Esophagus (tissue), 2 donors: ENCODE measurements around the gene WDR5. TPM values are rescaled to one million over a fixed set of nuclear protein-coding genes. Genes with fewer than 3 reads are reported as not detected.

Experiments used
- H3K27ac ChIP-seq, 2 donors: one replicate each; pipeline ENCODE4 v1.5.1; 2013; ENCODE audit warnings: low read depth in 2 of 2, mild to moderate bottlenecking in 2 of 2, inconsistent platforms in 1 of 2, low read length in 1 of 2, moderate library complexity in 1 of 2
- H3K27me3 ChIP-seq, 2 donors: one replicate each; pipeline ENCODE4 v1.6.1; 2013; ENCODE audit warnings: low read length in 2 of 2, control low read depth in 1 of 2, mild to moderate bottlenecking in 1 of 2; ENCODE audit not compliant: insufficient read depth in 2 of 2, control insufficient read depth in 1 of 2
- H3K36me3 ChIP-seq, 2 donors: one replicate each; pipeline ENCODE4 v1.6.1; 2013; ENCODE audit warnings: low read length in 1 of 2; ENCODE audit not compliant: control insufficient read depth in 2 of 2, insufficient read depth in 2 of 2
- H3K4me1 ChIP-seq, 2 donors: one replicate each; pipeline ENCODE4 v1.6.1; 2013; ENCODE audit warnings: low read length in 1 of 2; ENCODE audit not compliant: control insufficient read depth in 2 of 2, insufficient read depth in 2 of 2
- H3K4me3 ChIP-seq, 2 donors: one replicate each; pipeline ENCODE4 v1.5.1; 2013; ENCODE audit warnings: low read length in 2 of 2, mild to moderate bottlenecking in 2 of 2, low read depth in 1 of 2, moderate library complexity in 1 of 2
- H3K9me3 ChIP-seq, 2 donors: one replicate each; pipeline ENCODE4 v1.6.1; 2013; ENCODE audit warnings: mild to moderate bottlenecking in 2 of 2, low read depth in 1 of 2, low read length in 1 of 2, moderate library complexity in 1 of 2; ENCODE audit not compliant: control insufficient read depth in 2 of 2, insufficient read depth in 1 of 2
- WGBS, 2 donors: extraction: QIAGEN DNeasy Blood & Tissue Kit; methylation state at CpG; one replicate each; pipeline ENCODE4 v1.1.7; 2013; 5-methylcytosine and 5-hydroxymethylcytosine counted together
- polyA plus RNA-seq, 2 donors: library from polyadenylated mRNA; stranded (reverse); fragments of 200-250 nt; gene quantifications; one replicate each; pipeline ENCODE4 v1.2.3, GENCODE V29; 2013
- donor health status: healthy with polysubstance abuse.
- donor health status: Bipolar disorder and iron deficiency.

Gene WDR5
- polyA plus RNA-seq, 2 donors: 17.3 to 21.1 TPM

DNA sequence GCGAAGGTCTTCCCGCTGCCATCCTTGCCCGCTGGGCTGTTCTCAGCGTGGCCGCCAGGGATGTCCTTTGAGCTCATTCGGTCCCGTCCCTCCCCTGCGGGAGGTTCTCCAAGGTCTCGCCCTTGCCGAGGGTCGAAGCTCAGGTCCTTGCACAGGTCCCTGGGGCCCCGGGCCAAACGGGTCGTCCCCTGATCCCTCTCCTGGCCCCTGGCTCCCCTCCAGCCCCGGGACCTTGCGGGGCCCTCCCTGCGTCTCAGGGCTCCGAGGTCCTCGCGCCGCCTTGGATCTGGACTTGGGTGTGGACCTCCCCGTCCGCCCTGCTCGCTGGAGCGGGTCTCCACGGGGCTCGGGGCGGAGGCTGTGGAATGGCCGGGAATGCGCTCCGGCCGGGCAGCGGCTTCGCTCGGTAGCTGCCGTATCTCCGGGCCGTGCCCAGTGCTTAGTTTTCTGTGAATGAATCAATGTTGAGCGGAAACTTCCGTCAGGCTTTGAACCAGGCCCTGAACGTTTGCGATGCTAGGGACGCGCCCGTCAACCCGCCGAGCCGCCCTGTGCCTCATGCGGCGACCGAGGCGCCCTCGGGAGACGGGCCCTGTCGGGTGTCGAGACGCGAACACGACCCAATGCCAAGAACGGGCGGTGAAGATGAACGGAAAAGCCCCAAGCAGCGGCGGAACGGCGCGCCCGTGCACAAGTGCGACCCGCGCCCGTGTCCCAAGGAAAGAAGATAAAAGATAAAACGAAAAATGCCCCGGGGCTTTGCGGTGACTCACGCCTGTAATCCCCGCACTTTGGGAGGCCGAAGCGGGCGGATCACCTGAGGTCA lies 27.7 kb downstream of the WDR5 start:
- Histone ChIP-seq H3K4me3 (peak overlapping the region in 1 of 2 donors; percentile 47), H3K27ac (no peak overlapping the region), H3K9me3 (no peaks in the 10 kb centered on the region), H3K36me3 (peaks cover 0 to 15% of the 10 kb centered on the region in 2 donors), H3K4me1 (peaks cover 0 to 6% of the 10 kb centered on the region in 2 donors), H3K27me3 (no peaks in the 10 kb centered on the region)
- 1 to 2% methylated on average over 80 of the region's 80 CpGs for WGBS, 2 donors

DNA sequence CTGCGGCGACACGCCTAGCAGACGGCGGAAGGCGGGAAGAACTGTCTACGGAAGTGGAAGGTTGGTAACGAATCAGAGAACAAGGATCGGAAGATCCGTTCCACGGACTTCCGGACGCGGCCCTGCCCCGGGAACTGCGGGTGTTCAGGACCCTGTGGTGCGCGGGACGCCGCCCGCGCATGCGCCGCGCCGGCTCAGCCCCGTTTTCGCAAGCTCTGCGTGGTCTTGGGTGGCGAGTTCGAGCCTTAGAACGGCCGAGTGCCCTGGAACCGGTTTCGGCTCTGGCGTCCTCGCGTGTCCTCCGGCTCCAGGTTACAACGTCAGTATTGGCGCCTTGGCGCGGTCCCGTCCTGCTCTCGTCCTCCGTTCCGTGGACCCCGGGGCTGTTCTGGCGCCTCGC lies 29.0 kb downstream of the WDR5 start:
- 0% methylated on average over 46 to 50 of the region's 50 CpGs for WGBS, 2 donors
- Histone ChIP-seq H3K36me3 (peaks cover 0 to 4% of the 10 kb centered on the region in 2 donors), H3K27me3 (no peaks in the 10 kb centered on the region), H3K4me1 (peaks cover 0 to 6% of the 10 kb centered on the region in 2 donors), H3K4me3 (no peak overlapping the region), H3K27ac (no peak overlapping the region), H3K9me3 (no peaks in the 10 kb centered on the region)

DNA sequence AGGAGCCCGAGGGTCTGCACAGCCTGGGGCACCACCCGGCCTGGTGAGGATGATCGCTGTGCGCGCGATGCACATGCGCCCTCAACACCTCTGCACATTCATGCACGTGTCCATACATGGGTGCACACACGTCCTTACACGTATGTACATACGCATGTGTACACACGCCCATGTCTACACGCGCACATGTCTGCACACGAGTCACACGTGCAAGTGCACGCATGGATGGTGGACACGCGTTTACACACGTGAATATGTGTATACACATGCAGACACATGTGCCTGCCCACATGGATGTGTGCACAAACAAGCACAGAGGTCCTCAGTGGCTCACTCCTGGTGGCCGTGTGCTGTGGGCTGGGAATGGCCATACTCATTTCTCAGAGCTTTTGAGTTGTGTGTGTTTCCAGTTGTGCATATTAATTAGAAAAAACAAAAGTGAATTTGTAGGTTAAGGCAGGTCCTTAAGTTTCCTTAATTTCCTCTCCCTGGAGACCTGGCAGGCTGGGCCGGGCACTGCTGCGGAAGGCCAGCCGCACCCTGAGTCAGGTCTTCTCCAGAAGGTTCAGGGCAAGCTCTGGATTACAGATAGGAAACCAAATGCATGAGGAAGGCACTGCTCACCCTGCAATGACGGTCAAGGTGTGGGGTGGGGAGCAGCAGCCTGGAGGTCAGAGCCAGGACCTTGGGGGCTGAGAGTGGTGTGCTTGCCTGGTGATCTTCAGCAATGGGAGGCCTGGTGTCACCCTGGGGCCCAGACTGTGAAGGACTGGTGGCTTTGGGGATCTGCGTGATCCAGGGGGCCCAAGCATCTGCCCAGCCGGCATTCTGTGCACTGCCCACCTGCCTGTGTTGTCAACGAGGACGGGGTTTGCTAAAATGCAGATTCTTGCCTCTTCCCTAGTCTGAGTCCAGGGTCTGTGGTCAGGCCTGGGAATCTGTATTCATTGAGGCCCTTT lies 29.8 kb downstream of the WDR5 start:
- Histone ChIP-seq H3K27me3 (no peaks in the 10 kb centered on the region), H3K4me3 (no peak overlapping the region), H3K27ac (peak overlapping the region in 1 of 2 donors; percentile 19), H3K36me3 (peaks cover 0 to 4% of the 10 kb centered on the region in 2 donors), H3K4me1 (peaks cover 0 to 6% of the 10 kb centered on the region in 2 donors), H3K9me3 (no peaks in the 10 kb centered on the region)
- 38 to 39% methylated on average over 29 of the region's 29 CpGs for WGBS, 2 donors

DNA sequence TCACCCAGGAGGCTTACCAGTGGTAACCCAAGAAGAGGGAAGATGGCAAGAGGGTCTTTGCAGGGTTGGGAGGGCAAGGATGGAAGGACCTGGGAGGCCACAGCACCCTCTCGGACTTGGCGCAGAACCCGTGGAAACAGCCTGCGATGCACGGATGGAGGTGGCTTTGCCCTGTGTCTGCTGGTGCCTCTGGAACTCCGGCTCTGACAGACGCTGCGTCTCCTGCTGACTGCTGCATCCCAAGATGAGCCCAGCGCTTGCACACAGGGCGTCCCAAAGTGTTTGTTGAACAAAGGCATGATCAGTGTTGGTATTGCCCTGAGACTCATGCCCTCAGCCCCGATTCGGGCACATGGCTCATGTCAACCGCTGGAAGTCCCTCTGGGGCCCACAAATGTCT lies 30.5 kb downstream of the WDR5 start:
- WGBS, 2 donors: 95 to 96% methylated on average over 13 of the region's 13 CpGs
- Histone ChIP-seq H3K4me3 (no peak overlapping the region), H3K36me3 (peaks cover 0 to 3% of the 10 kb centered on the region in 2 donors), H3K4me1 (peaks cover 0 to 6% of the 10 kb centered on the region in 2 donors), H3K9me3 (no peaks in the 10 kb centered on the region), H3K27ac (no peak overlapping the region), H3K27me3 (no peaks in the 10 kb centered on the region)

DNA sequence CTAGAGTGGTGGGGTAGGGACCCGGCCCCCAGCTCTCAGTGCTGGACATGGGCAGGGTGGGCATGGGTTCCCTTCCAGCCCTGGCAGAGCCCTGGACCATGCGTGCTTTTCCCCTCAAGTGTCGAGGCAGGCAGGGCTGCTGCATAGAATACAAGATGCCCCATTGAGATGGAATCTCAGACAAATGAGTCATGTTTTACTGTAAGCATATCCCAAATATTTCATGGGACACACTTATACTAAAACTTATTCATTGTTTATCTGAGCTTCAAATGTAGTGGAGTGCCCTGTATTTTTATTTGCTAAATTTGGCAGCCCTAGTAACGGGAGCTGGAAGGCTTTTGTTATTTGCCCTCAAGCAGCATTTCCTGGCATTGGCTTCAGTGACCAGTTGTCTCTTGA lies 31.6 kb downstream of the WDR5 start:
- Histone ChIP-seq H3K4me3 (no peak overlapping the region), H3K36me3 (peaks cover 0 to 3% of the 10 kb centered on the region in 2 donors), H3K27ac (no peak overlapping the region), H3K4me1 (peaks cover 0 to 6% of the 10 kb centered on the region in 2 donors), H3K27me3 (no peaks in the 10 kb centered on the region), H3K9me3 (no peaks in the 10 kb centered on the region)
- 64 to 73% methylated on average over 4 of the region's 4 CpGs for WGBS, 2 donors

GRCh38 chr9:134168757-134169550 lies 33.1 kb downstream of the WDR5 start:
- peaks cover 0 to 3% of the 10 kb centered on the region in 2 donors for H3K36me3 ChIP-seq
- 78 to 92% methylated on average over 11 of the region's 11 CpGs for WGBS, 2 donors
- H3K27me3 ChIP-seq: no peaks in the 10 kb centered on the region
- H3K27ac ChIP-seq: no peak overlapping the region
- H3K9me3 ChIP-seq: no peaks in the 10 kb centered on the region
- no peaks in the 10 kb centered on the region for H3K4me1 ChIP-seq
- H3K4me3 ChIP-seq: no peak overlapping the region

DNA sequence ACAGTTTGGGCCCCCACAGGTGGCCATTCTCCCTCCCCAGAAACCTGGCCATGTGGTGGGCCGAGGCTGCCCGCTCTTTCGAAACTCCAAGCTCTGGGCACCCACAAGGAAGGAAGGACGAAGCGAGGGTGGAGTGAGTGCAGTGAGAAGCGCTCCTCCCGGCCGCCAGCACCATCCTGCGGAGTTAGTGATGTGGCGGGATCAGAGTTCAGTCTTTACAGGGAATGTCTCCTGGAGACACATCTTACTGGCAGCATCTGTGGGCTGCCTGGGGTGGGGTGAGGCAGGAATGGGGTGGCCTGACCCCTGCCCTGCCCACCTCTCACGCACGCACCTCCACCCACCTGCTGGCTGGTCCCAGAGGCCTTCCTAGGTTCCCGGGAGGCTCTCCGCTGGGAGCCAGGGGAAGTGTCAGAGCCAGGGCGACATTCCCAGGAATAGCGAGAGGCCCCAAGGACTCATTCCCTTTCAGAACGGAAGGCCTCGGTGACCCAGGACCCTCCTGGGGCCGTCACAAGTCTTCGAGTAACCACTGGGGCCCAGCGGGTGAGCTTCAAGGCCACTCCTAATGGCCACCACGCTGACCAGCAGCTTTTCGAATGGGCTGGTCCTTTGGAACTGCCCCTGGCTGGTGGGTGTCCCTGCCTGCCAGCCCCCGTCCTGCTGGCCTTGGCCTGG lies 34.0 kb downstream of the WDR5 start:
- WGBS, 2 donors: 71 to 72% methylated on average over 24 of the region's 24 CpGs
- Histone ChIP-seq H3K4me1 (peaks cover 2% of the 10 kb centered on the region in 2 donors), H3K27me3 (no peaks in the 10 kb centered on the region), H3K36me3 (peaks cover 0 to 3% of the 10 kb centered on the region in 2 donors), H3K9me3 (no peaks in the 10 kb centered on the region), H3K4me3 (no peak overlapping the region), H3K27ac (no peak overlapping the region)

GRCh38 chr9:134170532-134171315 lies 34.8 kb downstream of the WDR5 start:
- Histone ChIP-seq H3K27me3 (peaks cover 0 to 3% of the 10 kb centered on the region in 2 donors), H3K36me3 (no peaks in the 10 kb centered on the region), H3K27ac (no peak overlapping the region), H3K4me1 (peaks cover 2% of the 10 kb centered on the region in 2 donors), H3K4me3 (no peak overlapping the region), H3K9me3 (no peaks in the 10 kb centered on the region)
- WGBS, 2 donors: 26% methylated on average over 17 of the region's 17 CpGs
